IPS-15b (cell line): ENCODE results near the gene DALRD3.

Experiments
- H3K27me3 ChIP-seq: one replicate; pipeline ENCODE4 v1.6.1; 2013; ENCODE audit warnings: low read length; ENCODE audit not compliant: control insufficient read depth, insufficient read depth
- H3K36me3 ChIP-seq: one replicate; pipeline ENCODE4 v1.6.1; 2013; ENCODE audit warnings: low read length; ENCODE audit not compliant: control insufficient read depth, insufficient read depth
- H3K4me1 ChIP-seq: one replicate; pipeline ENCODE4 v1.6.1; 2013; ENCODE audit warnings: mild to moderate bottlenecking, low read length; ENCODE audit not compliant: control insufficient read depth, insufficient read depth
- H3K4me3 ChIP-seq: one replicate; pipeline ENCODE4 v1.5.1; 2013; ENCODE audit warnings: low read depth, low read length
- H3K9ac ChIP-seq: one replicate; pipeline ENCODE4 v1.6.1; 2013; ENCODE audit warnings: low read depth, mild to moderate bottlenecking, low read length
- H3K9me3 ChIP-seq: one replicate; pipeline ENCODE4 v1.6.1; 2013; ENCODE audit warnings: mild to moderate bottlenecking, low read length; ENCODE audit not compliant: control insufficient read depth, insufficient read depth

DALRD3 gene

DNA sequence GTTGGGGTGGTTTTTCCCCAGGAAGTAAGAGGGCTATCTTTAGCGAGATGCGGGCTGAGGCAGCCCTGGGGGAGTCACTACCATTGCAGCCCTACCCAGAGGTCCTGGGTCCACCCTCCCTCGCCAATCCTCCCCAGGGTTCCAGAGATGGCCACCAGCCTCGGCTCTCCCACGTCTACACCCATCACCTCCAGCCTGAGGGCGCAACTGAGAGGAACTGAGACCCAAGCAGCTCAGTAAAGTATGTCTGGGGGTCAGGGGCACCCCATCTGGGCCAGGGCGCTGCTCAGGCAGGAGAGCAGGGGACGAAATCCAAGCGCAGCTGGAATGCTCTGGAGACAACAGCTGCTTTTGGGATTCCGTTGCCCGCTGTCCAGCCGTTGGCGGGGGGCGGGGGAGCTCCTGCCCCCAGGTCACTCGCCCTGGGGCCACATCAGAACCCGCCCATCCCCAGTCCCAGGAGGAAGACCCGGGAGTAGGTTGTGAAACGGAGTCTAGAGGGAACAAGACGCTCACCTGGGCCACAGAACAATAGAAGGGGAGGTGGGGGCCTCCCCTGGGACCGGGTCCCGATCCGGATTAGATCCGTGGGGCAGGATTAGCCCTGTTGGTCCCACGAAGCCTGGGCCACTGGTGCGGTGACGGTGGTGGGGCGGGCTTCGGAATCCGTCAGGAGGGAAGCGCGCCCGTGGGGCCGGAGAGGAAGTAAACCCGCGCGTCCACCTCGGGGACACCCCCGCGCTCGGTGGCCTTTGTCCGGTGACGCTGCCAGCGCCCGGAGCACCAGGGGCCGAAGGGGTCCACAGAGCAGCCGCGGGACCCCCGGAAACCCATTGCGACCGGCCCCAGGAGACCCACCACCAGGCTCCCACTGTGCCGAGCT lies 2.2 kb upstream of the DALRD3 start:
- no peaks in the 10 kb centered on the region for H3K27me3 ChIP-seq
- H3K9me3 ChIP-seq: no peaks in the 10 kb centered on the region
- H3K9ac ChIP-seq: peak overlapping the region; percentile 79
- peaks cover 26% of the 10 kb centered on the region for H3K36me3 ChIP-seq
- peak overlapping the region; percentile 87 for H3K4me3 ChIP-seq
- peaks cover 13% of the 10 kb centered on the region for H3K4me1 ChIP-seq

DNA sequence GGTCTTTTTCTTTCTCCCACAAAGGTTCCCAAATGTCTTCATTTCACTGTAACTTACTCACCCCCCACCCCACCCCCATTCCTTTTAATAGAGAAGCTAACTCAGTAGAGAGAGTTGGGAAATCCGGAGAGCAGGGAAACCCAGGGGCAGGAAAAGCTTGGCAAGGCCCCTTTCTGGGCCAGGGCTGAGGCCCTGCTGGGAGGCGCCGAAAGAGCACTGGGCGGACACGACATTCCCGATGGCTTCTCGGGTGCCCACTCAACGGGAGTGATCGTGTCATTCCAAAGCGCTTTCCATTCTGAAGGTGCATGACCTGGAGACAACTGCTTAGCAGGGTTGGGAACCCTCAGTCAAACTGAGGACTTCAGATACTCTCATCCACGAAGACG lies 1.6 kb upstream of the DALRD3 start:
- H3K36me3 ChIP-seq: peaks cover 26% of the 10 kb centered on the region
- no peaks in the 10 kb centered on the region for H3K27me3 ChIP-seq
- peak overlapping the region; percentile 79 for H3K9ac ChIP-seq
- H3K4me1 ChIP-seq: peaks cover 13% of the 10 kb centered on the region
- H3K4me3 ChIP-seq: peak overlapping the region; percentile 87
- no peaks in the 10 kb centered on the region for H3K9me3 ChIP-seq

DNA sequence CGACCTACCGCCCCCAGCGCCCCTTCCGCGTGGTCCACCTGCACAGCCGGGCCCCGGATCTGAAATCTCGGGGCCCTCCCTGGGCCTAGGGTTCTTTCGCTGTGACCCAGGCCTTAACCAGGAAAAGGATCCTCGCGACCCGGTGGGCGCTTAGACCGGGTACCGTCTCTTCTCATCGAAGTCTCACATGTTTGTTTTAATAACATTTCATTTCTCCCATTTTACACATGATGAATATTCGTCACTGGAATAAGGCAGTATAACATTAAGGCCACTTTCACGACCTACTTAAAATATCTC lies 277 bp upstream of the DALRD3 start:
- peaks cover 21% of the 10 kb centered on the region for H3K36me3 ChIP-seq
- H3K9me3 ChIP-seq: no peaks in the 10 kb centered on the region
- peaks cover 16% of the 10 kb centered on the region for H3K4me1 ChIP-seq
- H3K4me3 ChIP-seq: peak overlapping the region; percentile 77
- no peak overlapping the region for H3K9ac ChIP-seq
- H3K27me3 ChIP-seq: no peaks in the 10 kb centered on the region

- H3K36me3 ChIP-seq: peaks cover 19% of the 10 kb centered on the region
- no peaks in the 10 kb centered on the region for H3K27me3 ChIP-seq
- no peaks in the 10 kb centered on the region for H3K9me3 ChIP-seq
- H3K4me3 ChIP-seq: peak overlapping the region; percentile 77
- peak overlapping the region; percentile 54 for H3K9ac ChIP-seq
- H3K4me1 ChIP-seq: peaks cover 11% of the 10 kb centered on the region
Measured at GRCh38 chr3:49017229-49017970, 980 bp downstream of the DALRD3 start.

- no peak overlapping the region for H3K9ac ChIP-seq
Measured at GRCh38 chr3:49016414-49017228, 1.8 kb downstream of the DALRD3 start.

GRCh38 chr3:49015765-49016164 lies 2.6 kb downstream of the DALRD3 start:
- H3K9ac ChIP-seq: no peak overlapping the region
- no peak overlapping the region for H3K4me3 ChIP-seq
- H3K27me3 ChIP-seq: no peaks in the 10 kb centered on the region
- peaks cover 23% of the 10 kb centered on the region for H3K36me3 ChIP-seq
- H3K4me1 ChIP-seq: peaks cover 11% of the 10 kb centered on the region
- no peaks in the 10 kb centered on the region for H3K9me3 ChIP-seq

More at GRCh38 chr3:49016414-49017228, 1.8 kb downstream of the DALRD3 start:
- H3K36me3 ChIP-seq: peaks cover 21% of the 10 kb centered on the region
- no peak overlapping the region for H3K4me3 ChIP-seq
- no peaks in the 10 kb centered on the region for H3K9me3 ChIP-seq
- peaks cover 11% of the 10 kb centered on the region for H3K4me1 ChIP-seq
- H3K27me3 ChIP-seq: no peaks in the 10 kb centered on the region

GRCh38 chr3:49015072-49015471 lies 3.3 kb downstream of the DALRD3 start:
- H3K27me3 ChIP-seq: no peaks in the 10 kb centered on the region
- H3K9me3 ChIP-seq: no peaks in the 10 kb centered on the region
- H3K4me1 ChIP-seq: peaks cover 9% of the 10 kb centered on the region
- no peak overlapping the region for H3K4me3 ChIP-seq
- no peak overlapping the region for H3K9ac ChIP-seq
- H3K36me3 ChIP-seq: peaks cover 23% of the 10 kb centered on the region

- Histone ChIP-seq H3K4me3 (no peak overlapping the region), H3K9me3 (no peaks in the 10 kb centered on the region), H3K36me3 (peaks cover 23% of the 10 kb centered on the region), H3K27me3 (no peaks in the 10 kb centered on the region), H3K9ac (no peak overlapping the region), H3K4me1 (peaks cover 8% of the 10 kb centered on the region)
Measured at GRCh38 chr3:49013738-49014660, 4.4 kb downstream of the DALRD3 start.

GRCh38 chr3:49013113-49013737 lies 5.2 kb downstream of the DALRD3 start:
- H3K36me3 ChIP-seq: peaks cover 23% of the 10 kb centered on the region
- H3K4me1 ChIP-seq: peaks cover 10% of the 10 kb centered on the region

DNA sequence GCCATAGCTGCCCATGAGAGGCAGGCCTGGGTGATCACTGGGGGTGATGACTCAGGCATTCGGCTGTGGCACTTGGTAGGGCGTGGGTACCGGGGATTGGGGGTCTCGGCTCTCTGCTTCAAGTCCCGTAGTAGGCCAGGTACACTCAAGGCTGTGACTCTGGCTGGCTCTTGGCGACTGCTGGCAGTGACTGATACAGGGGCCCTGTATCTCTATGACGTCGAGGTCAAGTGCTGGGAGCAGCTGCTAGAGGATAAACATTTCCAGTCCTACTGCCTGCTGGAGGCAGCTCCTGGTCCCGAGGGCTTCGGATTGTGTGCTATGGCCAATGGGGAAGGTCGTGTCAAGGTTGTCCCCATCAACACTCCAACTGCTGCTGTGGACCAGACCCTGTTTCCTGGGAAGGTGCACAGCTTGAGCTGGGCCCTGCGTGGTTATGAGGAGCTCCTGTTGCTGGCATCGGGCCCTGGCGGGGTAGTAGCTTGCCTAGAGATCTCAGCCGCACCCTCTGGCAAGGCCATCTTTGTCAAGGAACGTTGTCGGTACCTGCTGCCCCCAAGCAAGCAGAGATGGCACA lies 5.9 kb downstream of the DALRD3 start:
- Histone ChIP-seq H3K4me1 (peaks cover 12% of the 10 kb centered on the region), H3K27me3 (no peaks in the 10 kb centered on the region), H3K4me3 (no peak overlapping the region), H3K9ac (no peak overlapping the region), H3K36me3 (peaks cover 23% of the 10 kb centered on the region), H3K9me3 (no peaks in the 10 kb centered on the region)

More at GRCh38 chr3:49013113-49013737, 5.2 kb downstream of the DALRD3 start:
- Histone ChIP-seq H3K9ac (no peak overlapping the region), H3K9me3 (no peaks in the 10 kb centered on the region), H3K27me3 (no peaks in the 10 kb centered on the region), H3K4me3 (no peak overlapping the region)
